ENCODE results near the gene MYH10.

- TF ChIP-seq ZNF280D (tag by site-specific recombination; IDR thresholded peaks at IDR 0.05): no peak
- no peak for TF ChIP-seq RBAK (tag by site-specific recombination; IDR thresholded peaks at IDR 0.05)
Measured at GRCh38 chr17:8459107-8459506, 171.4 kb downstream of the MYH10 start.
